Measurements from ENCODE around the gene ADAMTS1.

ADAMTS1 gene

DNA sequence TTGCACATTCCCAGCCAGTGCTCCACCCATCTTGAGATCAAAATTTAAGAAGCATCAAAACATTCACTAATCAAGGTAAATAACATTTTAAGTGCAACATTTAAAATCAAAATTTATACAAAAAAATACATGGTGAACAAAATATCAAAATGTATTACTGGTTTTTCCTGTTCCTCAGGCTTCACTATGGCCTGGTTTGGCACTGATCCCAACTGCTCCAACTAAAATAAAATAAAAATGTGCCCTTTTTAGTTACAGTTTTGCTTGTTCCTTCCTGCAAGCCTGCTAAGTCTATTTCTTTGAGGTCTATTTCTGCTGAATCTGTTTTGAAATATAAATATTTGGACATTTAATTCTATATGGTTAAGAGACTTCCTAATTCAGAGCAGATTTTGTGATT lies 54.9 kb downstream of the ADAMTS1 start:
- no peak for TF ChIP-seq MYC (IDR thresholded peaks at IDR 0.05; ENCODE audit: low read depth, low read length)
- TF ChIP-seq, protein P1, sequence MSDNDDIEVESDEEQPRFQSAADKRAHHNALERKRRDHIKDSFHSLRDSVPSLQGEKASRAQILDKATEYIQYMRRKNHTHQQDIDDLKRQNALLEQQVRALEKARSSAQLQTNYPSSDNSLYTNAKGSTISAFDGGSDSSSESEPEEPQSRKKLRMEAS (IDR thresholded peaks at IDR 0.05; ENCODE audit: low read depth, low read length): no peak
- TF ChIP-seq, protein P2, sequence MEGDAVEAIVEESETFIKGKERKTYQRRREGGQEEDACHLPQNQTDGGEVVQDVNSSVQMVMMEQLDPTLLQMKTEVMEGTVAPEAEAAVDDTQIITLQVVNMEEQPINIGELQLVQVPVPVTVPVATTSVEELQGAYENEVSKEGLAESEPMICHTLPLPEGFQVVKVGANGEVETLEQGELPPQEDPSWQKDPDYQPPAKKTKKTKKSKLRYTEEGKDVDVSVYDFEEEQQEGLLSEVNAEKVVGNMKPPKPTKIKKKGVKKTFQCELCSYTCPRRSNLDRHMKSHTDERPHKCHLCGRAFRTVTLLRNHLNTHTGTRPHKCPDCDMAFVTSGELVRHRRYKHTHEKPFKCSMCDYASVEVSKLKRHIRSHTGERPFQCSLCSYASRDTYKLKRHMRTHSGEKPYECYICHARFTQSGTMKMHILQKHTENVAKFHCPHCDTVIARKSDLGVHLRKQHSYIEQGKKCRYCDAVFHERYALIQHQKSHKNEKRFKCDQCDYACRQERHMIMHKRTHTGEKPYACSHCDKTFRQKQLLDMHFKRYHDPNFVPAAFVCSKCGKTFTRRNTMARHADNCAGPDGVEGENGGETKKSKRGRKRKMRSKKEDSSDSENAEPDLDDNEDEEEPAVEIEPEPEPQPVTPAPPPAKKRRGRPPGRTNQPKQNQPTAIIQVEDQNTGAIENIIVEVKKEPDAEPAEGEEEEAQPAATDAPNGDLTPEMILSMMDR (IDR thresholded peaks at IDR 0.05; ENCODE audit: low read depth, low read length): no peak
- TF ChIP-seq POLR2A (IDR thresholded peaks at IDR 0.05; ENCODE audit: extremely low read depth, insufficient read length): no peak
- no peak overlapping the region for H3K4me3 ChIP-seq (ENCODE audit: low read depth, low read length)
- no peak for DNase-seq (ENCODE audit: low read depth)

DNA sequence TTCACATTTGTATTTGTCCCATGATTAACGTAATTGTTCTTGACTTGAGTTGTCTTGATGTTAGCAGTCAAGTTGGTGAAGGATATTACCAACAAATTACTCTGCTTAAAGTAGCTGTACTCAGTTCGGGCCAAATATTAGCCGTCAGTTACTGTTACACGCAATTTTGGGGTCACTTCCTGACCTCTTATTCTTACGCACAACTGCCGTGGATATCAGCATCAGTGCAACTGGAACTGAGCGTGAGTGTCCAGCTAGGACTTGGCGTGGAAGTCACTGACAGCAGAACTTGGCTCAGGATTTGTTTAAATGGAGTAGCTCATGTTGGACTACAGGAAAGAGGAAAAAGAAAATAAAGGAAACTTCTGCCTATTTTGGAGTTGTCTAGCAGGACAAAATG lies 56.4 kb downstream of the ADAMTS1 start:
- TF ChIP-seq, protein P1 (IDR thresholded peaks at IDR 0.05; ENCODE audit: low read depth, low read length): no peak
- TF ChIP-seq, protein P2 (IDR thresholded peaks at IDR 0.05; ENCODE audit: low read depth, low read length): no peak
- no peak for TF ChIP-seq POLR2A (IDR thresholded peaks at IDR 0.05; ENCODE audit: extremely low read depth, insufficient read length)
- no peak for TF ChIP-seq MYC (IDR thresholded peaks at IDR 0.05; ENCODE audit: low read depth, low read length)
- H3K4me3 ChIP-seq (ENCODE audit: low read depth, low read length): no peak overlapping the region
- DNase-seq (ENCODE audit: low read depth): no peak
